Large intestine (tissue), 3 donors: ENCODE measurements around the gene NEK6. TPM values are rescaled to one million over a fixed set of nuclear protein-coding genes. Genes with fewer than 3 reads are reported as not detected.

ENCODE experiments used
- DNase-seq, 2 donors: peaks; one replicate each; pipeline versions ENCODE4 v3.0.0 to v3.0.0-alpha.2; 2013
- H3K27ac ChIP-seq: one replicate; pipeline ENCODE4 v1.5.1; 2013; ENCODE audit warnings: low read length
- H3K27me3 ChIP-seq: 2 replicates; pipeline ENCODE4 v1.6.1; 2013; ENCODE audit warnings: low read length; ENCODE audit not compliant: control insufficient read depth, insufficient read depth
- H3K36me3 ChIP-seq: 2 replicates; pipeline ENCODE4 v1.6.1; 2013; ENCODE audit warnings: low read length; ENCODE audit not compliant: control insufficient read depth, insufficient read depth
- H3K4me1 ChIP-seq: one replicate; pipeline ENCODE4 v1.6.1; 2013; ENCODE audit warnings: low read length; ENCODE audit not compliant: control insufficient read depth, insufficient read depth
- H3K4me3 ChIP-seq: one replicate; pipeline ENCODE4 v1.5.1; 2013; ENCODE audit warnings: low read length
- H3K9me3 ChIP-seq: one replicate; pipeline ENCODE4 v1.6.1; 2013; ENCODE audit warnings: mild to moderate bottlenecking, low read depth, low read length, moderate library complexity; ENCODE audit not compliant: control insufficient read depth
- WGBS: methylation state at CpG from one replicate; pipeline ENCODE4 v1.1.5; 2013; ENCODE audit warnings: low lambda C conversion rate; ENCODE audit not compliant: insufficient coverage; 5-methylcytosine and 5-hydroxymethylcytosine counted together
- polyA plus RNA-seq: library from polyadenylated mRNA; unstranded; fragments of 120-200 nt; gene quantifications from one replicate; pipeline ENCODE4 v1.2.1, GENCODE V29; 2013

The NEK6 gene
- polyA plus RNA-seq, 1 donor = 28.2 TPM

DNA sequence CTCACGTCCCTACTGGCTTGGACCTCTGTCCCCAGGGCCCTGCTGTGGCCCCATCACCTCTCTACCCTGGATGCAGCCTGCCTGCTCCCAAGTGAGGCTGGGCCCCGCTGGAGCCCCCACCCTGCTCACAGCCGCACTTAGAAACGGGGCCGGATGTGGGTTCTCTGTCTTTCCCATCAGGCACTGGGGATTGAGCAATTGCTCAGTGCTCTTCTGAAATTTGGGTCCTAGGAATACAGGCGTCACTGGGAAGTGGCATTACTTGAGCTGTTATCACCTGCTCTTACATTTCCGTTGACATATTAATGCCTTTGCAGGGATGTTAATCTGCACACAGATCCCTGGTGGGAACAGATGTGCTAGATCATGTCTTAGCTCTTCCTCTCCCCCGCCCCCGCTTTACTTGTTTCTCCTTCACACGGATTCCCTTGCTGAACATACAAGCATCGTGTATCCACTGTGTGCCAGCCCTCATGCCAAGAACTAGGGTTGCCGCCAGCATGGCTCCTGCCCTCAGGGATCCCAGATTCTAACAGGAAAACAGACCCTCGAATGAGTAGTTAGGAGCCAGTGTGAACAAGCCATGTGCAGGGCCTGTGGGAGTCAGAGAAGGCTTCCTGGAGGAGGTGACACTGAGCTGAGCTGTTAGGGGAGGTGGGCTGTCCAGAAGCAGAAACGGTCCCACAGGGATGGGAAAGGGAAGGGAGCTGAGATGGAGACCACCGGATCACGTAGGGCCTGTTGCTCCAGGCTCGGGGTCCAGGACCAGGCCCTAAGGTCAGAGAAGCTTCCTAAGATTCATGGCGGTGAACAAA, 65.1 kb downstream of the NEK6 start:
- H3K4me1 ChIP-seq = no peaks in the 10 kb centered on the region
- H3K27ac ChIP-seq = no peak overlapping the region
- no peak overlapping the region for H3K4me3 ChIP-seq
- no peaks in the 10 kb centered on the region for H3K27me3 ChIP-seq
- H3K9me3 ChIP-seq = no peaks in the 10 kb centered on the region
- peaks cover 47% of the 10 kb centered on the region for H3K36me3 ChIP-seq
- 95% methylated on average over 4 of the region's 18 CpGs for WGBS
- no peak for DNase-seq

DNA sequence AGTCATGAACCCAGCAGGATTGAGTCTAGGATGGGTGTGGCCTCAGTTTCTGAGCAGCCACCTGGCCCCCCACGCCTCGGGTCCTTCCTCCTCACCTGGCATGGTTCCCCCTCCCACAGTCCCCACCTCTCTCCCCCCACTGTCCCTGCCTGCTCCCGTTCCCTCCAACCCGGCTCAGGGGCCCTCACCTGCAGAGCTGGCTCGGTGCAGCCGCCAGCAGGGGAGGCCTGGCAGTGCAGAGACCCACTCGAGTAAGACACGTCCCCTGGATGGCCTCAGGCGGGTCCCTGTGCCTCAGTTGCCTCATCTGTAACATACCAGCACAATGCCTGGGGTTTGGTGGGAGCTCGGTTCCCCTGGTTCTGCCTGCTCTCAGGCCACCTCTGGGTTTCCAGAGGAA, 66.2 kb downstream of the NEK6 start:
- Histone ChIP-seq H3K27ac (no peak overlapping the region), H3K36me3 (peaks cover 57% of the 10 kb centered on the region)
- WGBS = 80% methylated on average over 2 of the region's 10 CpGs

DNA sequence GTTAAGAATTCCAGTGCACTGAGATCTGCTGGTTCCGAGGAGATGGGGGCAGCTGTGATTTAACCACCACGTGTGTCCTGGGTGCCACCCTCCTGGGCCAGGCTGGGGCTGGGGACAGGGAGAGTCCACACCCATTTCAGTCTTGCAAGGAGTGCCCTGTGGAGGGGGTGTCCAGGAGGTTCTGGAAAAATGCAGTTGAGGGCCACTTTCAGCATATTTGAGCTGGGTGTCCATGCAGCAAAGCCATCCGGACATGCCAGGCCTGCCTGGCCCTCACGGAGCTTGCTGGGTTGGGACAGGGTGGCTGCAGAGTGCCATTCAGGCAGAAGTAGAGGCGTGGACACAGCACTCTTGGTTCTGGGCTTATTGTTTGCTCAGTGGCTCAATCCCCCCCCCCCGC, 68.1 kb downstream of the NEK6 start:
- no peaks in the 10 kb centered on the region for H3K27me3 ChIP-seq
- H3K4me1 ChIP-seq = no peaks in the 10 kb centered on the region
- H3K9me3 ChIP-seq = no peaks in the 10 kb centered on the region
- no peak for DNase-seq
- no peak overlapping the region for H3K27ac ChIP-seq
- WGBS = no CpG with 5 or more reads among the region's 6 CpGs
- peaks cover 73% of the 10 kb centered on the region for H3K36me3 ChIP-seq
- H3K4me3 ChIP-seq = no peak overlapping the region

More for the DNA sequence above, 66.2 kb downstream of the NEK6 start:
- Histone ChIP-seq H3K9me3 (no peaks in the 10 kb centered on the region), H3K4me1 (no peaks in the 10 kb centered on the region), H3K27me3 (no peaks in the 10 kb centered on the region), H3K4me3 (no peak overlapping the region)
- no peak for DNase-seq

DNA sequence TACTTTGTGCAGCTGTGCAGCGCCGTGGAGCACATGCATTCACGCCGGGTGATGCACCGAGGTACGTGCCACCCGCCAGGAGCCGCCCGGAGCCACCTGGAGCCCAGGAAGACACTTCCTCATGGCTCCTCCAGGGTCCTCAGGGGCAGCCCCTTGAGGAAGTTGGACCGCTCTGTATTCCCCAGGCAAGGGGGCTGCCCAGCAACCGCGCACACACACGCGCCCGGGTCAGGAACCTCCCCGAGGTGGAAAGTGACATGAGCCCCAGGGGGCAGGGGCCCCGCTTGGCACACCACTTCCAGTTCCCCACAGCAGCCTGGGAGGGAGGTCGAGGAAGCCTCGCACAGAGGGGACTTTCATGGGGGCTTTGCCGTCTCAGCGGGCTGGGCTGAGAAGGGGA, 68.6 kb downstream of the NEK6 start:
- Histone ChIP-seq H3K36me3 (peaks cover 71% of the 10 kb centered on the region), H3K27me3 (no peaks in the 10 kb centered on the region), H3K9me3 (no peaks in the 10 kb centered on the region), H3K4me1 (no peaks in the 10 kb centered on the region), H3K4me3 (no peak overlapping the region), H3K27ac (no peak overlapping the region)
- WGBS = no CpG with 5 or more reads among the region's 21 CpGs
- no peak for DNase-seq

DNA sequence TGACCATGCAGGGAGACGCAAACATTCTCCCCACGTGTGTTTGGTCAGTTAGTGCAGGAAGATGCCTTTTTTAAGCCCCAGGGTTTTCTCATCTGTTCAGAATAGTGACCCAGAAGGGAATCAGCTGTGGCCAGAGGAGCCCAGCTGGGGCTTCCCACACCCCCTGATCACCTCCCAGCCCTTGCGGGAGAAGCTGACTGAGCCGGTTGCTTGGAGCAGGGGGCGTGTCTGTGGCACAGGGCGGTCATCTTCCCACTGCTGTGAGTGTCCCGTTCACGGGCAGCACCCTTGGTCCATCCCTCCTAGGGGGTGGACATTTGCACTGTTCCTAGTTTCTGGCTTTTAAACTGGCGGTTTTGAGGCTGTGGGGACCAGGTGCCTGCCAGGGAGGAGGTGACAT, 69.7 kb downstream of the NEK6 start:
- Histone ChIP-seq H3K36me3 (peaks cover 64% of the 10 kb centered on the region), H3K9me3 (no peaks in the 10 kb centered on the region), H3K4me1 (no peaks in the 10 kb centered on the region), H3K27me3 (no peaks in the 10 kb centered on the region), H3K27ac (no peak overlapping the region), H3K4me3 (no peak overlapping the region)
- DNase-seq = no peak
- WGBS = no CpG with 5 or more reads among the region's 9 CpGs

DNA sequence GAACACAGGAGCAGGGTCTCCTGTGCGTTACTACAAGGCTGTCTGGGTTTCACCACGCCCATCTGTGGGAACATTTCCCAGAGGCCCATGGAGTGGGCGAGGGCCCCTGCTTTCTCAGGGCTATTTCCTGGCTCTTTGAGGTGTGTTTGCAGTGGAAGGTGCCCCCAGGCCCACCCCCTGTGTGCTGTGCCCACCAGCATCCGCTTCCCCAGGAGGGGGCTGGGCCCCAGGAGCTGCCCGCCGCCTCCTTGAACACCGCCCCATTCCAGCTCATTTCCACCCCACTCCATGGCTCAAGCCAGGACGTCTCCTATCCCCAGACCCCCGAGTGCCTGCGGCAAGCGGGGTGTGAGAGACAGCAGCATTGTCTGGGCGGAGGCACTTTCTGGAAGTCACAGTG, 70.5 kb downstream of the NEK6 start:
- no peak for DNase-seq
- Histone ChIP-seq H3K27ac (no peak overlapping the region), H3K4me3 (no peak overlapping the region), H3K27me3 (no peaks in the 10 kb centered on the region), H3K9me3 (no peaks in the 10 kb centered on the region), H3K36me3 (peaks cover 61% of the 10 kb centered on the region), H3K4me1 (no peaks in the 10 kb centered on the region)
- no CpG with 5 or more reads among the region's 12 CpGs for WGBS

DNA sequence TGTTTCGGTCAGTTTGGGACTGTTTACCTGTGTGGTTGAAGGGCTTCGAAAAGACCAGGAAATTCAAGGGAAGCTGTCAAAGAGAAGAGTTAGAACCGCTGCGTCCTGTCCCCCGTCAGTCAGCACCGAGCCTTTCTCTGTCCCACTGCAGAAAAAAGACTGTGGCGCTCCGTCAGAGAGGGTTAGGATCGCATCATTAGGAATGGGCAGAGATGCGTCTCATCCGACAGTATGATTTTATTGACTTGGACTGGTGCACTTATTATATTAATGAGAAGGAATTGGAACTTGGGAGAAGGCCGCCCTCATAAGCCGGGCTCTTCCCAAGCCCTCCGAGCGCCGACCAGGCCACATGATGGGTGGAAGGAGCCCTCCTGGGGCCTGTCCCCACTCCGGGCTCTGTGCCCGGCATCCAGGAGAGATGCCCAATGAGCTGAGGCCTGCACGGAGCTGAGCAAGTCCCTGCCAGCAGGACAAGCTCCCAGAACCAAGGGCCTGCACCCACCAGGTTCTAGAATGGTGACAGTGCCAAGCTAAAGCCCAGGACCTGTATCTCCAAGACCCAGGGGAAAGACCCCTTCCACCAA, 71.5 kb downstream of the NEK6 start:
- H3K9me3 ChIP-seq = no peaks in the 10 kb centered on the region
- no CpG with 5 or more reads among the region's 19 CpGs for WGBS
- H3K4me3 ChIP-seq = no peak overlapping the region
- H3K27ac ChIP-seq = no peak overlapping the region
- H3K27me3 ChIP-seq = no peaks in the 10 kb centered on the region
- no peaks in the 10 kb centered on the region for H3K4me1 ChIP-seq
- DNase-seq = no peak
- peaks cover 65% of the 10 kb centered on the region for H3K36me3 ChIP-seq

DNA sequence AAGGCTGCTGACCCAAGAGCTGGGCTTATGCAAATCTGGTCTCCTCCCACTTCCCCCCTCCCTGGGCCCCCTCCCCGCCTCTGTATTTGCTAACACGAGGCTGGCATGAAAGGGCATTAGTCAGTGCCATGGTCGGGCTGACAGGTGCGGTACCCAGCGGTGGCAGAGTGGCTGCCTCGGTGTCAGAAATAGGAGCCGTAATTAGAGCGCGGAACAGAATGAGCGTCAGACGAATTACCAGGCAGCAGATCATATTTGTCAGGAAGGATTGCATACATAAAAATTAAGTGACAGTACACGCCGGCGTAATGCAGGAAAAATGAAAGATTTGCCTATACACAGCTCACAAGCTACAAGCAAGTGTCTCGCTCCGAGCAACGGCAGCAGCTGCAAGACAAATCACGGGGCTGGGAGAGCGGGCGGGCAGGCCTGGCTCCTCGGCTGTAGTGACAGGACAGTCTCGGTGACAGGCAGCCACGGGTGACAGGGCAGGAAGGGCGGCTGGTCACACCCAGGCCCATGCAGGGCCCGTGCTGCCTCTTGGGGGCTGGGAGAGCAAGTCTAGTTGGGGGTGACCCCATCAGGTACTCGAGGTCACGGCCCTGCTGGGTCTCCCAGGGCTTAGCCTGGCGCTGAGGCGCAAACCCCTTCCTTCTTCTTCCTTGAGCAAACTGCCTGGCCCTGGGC, 72.4 kb downstream of the NEK6 start:
- Histone ChIP-seq H3K36me3 (peaks cover 69% of the 10 kb centered on the region), H3K4me3 (no peak overlapping the region), H3K9me3 (no peaks in the 10 kb centered on the region), H3K27ac (no peak overlapping the region), H3K27me3 (no peaks in the 10 kb centered on the region), H3K4me1 (no peaks in the 10 kb centered on the region)
- no CpG with 5 or more reads among the region's 29 CpGs for WGBS
- no peak for DNase-seq

DNA sequence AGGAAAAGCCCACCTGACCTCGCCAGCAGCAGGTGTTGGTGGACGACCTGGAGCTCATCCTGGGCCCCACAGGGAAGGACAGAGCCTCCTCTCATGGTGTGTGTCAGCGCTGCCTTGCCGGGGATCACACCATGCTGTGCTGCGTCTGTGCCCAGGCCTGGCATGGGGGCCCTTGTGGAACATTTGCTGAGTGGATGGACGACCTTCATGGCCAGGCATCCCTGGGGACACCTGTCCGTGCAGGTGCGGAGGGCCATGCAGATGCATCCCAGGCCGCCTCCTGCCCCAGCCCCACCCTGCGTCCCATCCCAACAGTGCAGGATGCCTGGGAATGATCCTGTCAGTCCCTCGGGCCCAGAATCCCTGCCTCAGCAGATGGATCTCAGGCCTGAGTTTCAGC, 73.8 kb downstream of the NEK6 start:
- Histone ChIP-seq H3K9me3 (no peaks in the 10 kb centered on the region), H3K27ac (no peak overlapping the region), H3K4me3 (no peak overlapping the region), H3K36me3 (peaks cover 65% of the 10 kb centered on the region), H3K4me1 (no peaks in the 10 kb centered on the region), H3K27me3 (no peaks in the 10 kb centered on the region)
- DNase-seq = no peak
- WGBS = no CpG with 5 or more reads among the region's 11 CpGs

DNA sequence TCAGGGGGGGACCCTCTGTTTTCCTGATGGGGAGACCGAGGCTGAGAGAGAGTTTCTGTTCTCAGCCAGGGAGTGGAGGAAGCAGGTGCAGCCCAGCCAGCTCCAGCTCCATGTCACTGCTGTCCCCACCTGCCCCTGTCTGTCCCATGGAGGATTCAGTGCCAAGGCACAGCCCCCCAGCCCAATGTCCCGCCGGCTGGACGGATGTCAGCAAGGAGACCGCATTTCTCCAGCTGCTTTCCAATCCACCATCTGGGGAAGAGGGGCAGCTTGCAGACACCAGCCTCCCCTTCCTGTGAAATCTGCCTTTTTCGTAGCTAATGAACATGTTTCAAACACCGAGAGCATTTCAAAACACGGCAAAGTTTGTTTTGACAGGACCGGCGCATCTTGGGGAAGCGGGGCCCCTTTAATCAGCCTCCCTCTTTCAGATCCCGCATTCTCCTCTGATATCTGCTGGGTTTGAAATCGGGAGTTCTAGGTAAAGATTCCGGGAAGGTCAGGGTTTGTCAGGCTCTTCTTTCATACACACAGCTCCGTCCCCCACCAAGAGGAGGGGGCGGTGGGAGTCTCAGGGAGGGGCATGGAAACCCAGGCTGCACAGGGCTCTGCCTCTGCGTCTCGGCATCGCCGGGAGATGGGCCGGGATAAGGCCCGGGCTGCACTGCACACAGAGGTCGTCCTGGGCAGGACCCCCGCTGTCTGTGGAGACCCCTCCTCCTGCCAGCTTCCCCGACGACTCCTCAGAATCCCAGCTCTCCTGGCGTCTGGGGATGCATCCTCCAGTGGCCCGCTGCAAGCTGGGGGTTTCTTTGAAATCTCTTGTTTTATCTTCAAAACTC, 74.8 kb downstream of the NEK6 start:
- WGBS = 71% methylated on average over 5 of the region's 28 CpGs
- Histone ChIP-seq H3K27ac (no peak overlapping the region), H3K27me3 (no peaks in the 10 kb centered on the region), H3K36me3 (peaks cover 64% of the 10 kb centered on the region), H3K4me3 (no peak overlapping the region), H3K4me1 (no peaks in the 10 kb centered on the region), H3K9me3 (peaks cover 2% of the 10 kb centered on the region)
- no peak for DNase-seq
